GM18508 (cell line): ENCODE data around the gene BEGAIN.

Experiments
- ATAC-seq: cut with Tn5 transposase; IDR thresholded peaks from one replicate; pipeline ENCODE4 v1.9.1; 2021; ENCODE audit warnings: moderate number of reproducible peaks; ENCODE audit not compliant: insufficient read depth, unreplicated experiment

The BEGAIN gene

GRCh38 chr14:100555436-100556139, 31.6 kb downstream of the BEGAIN start:
- ATAC-seq = no peak

GRCh38 chr14:100554696-100555320, 32.4 kb downstream of the BEGAIN start:
- ATAC-seq = no peak

- no peak for ATAC-seq
These were observed 33.0 kb downstream of the BEGAIN start for GRCh38 chr14:100554082-100554677.

- ATAC-seq = no peak
These were observed 33.7 kb downstream of the BEGAIN start for GRCh38 chr14:100553471-100553870.

- ATAC-seq = no peak
These were observed 34.6 kb downstream of the BEGAIN start for GRCh38 chr14:100552524-100553125.

GRCh38 chr14:100551056-100551455, 36.2 kb downstream of the BEGAIN start:
- ATAC-seq = no peak

- ATAC-seq = no peak
These were observed 37.2 kb downstream of the BEGAIN start for GRCh38 chr14:100549834-100550625.

GRCh38 chr14:100548939-100549338, 38.3 kb downstream of the BEGAIN start:
- ATAC-seq = no peak

GRCh38 chr14:100548295-100548655, 38.9 kb downstream of the BEGAIN start:
- no peak for ATAC-seq

- ATAC-seq = no peak
These were observed 39.5 kb downstream of the BEGAIN start for GRCh38 chr14:100547633-100548294.

GRCh38 chr14:100546051-100546443, 41.2 kb downstream of the BEGAIN start:
- no peak for ATAC-seq

GRCh38 chr14:100545359-100545758, 41.9 kb downstream of the BEGAIN start:
- no peak for ATAC-seq

- ATAC-seq = no peak
These were observed 42.6 kb downstream of the BEGAIN start for GRCh38 chr14:100544506-100545141.

GRCh38 chr14:100543471-100544455, 43.5 kb downstream of the BEGAIN start:
- no peak for ATAC-seq

GRCh38 chr14:100542619-100543205, 44.5 kb downstream of the BEGAIN start:
- no peak for ATAC-seq

- no peak for ATAC-seq
These were observed 45.3 kb downstream of the BEGAIN start for GRCh38 chr14:100541621-100542560.
